Activated B cell treated with CpG ODN at 0.5 μM for 24 hours (primary cell): Measurements from ENCODE around the gene UBE2H. TPM values are rescaled to one million over a fixed set of nuclear protein-coding genes. Genes with fewer than 3 reads are reported as not detected.

Source experiments
- ATAC-seq: fragments of 200-7000 bp; cut with Tn5 transposase; one replicate; pipeline ENCODE4 v1.10.0; 2021; ENCODE audit warnings: low read depth, mild to moderate bottlenecking, moderate library complexity
- CTCF ChIA-PET: fragments of 350-600 bp; sonication (Branson Sonifier 250); formaldehyde crosslinking; loops from one replicate; lab custom pipeline; 2021; ENCODE audit warnings: antibody characterized with exemption; lab: Charles Lee
- POLR2A ChIA-PET: fragments of 350-600 bp; sonication (Branson Sonifier 250); formaldehyde crosslinking; loops from one replicate; lab custom pipeline; 2021; ENCODE audit warnings: antibody characterized with exemption; lab: Charles Lee
- DNase-seq: peaks from one replicate; pipeline ENCODE4 v3.0.0; 2022
- H3K27ac Mint-ChIP-seq: one replicate; pipeline ENCODE4 v1.8.0; 2020; ENCODE audit warnings: mixed read lengths
- H3K27me3 Mint-ChIP-seq: one replicate; pipeline ENCODE4 v1.8.0; 2021; ENCODE audit warnings: mixed read lengths
- H3K36me3 Mint-ChIP-seq: one replicate; pipeline ENCODE4 v1.8.0; 2021; ENCODE audit warnings: low read depth, mixed read lengths
- H3K4me1 Mint-ChIP-seq: one replicate; pipeline ENCODE4 v1.8.0; 2021; ENCODE audit warnings: mixed read lengths
- H3K4me3 Mint-ChIP-seq: one replicate; pipeline ENCODE4 v1.8.0; 2020; ENCODE audit warnings: mild to moderate bottlenecking, mixed read lengths
- H3K9me3 Mint-ChIP-seq: one replicate; pipeline ENCODE4 v1.8.0; 2020; ENCODE audit warnings: mixed read lengths
- intact Hi-C: fragments of 100-400 bp; cut with micrococcal nuclease; formaldehyde crosslinking; loops from one replicate; pipeline ENCODE4 v1.15.1; 2024
- total RNA-seq: library from RNA; stranded (reverse); gene quantifications from 2 replicates; pipeline ENCODE4 v1.2.3, GENCODE V29; 2022
- TF ChIP-seq, protein P1 (sequence below): fragments of 200-600 bp; IDR thresholded peaks from one replicate; pipeline ENCODE4 v1.8.0; 2022; ENCODE audit warnings: antibody characterized with exemption, mild to moderate bottlenecking

Gene UBE2H
- total RNA-seq, 1 donor from 2014 or later, result 32.6 TPM

DNA sequence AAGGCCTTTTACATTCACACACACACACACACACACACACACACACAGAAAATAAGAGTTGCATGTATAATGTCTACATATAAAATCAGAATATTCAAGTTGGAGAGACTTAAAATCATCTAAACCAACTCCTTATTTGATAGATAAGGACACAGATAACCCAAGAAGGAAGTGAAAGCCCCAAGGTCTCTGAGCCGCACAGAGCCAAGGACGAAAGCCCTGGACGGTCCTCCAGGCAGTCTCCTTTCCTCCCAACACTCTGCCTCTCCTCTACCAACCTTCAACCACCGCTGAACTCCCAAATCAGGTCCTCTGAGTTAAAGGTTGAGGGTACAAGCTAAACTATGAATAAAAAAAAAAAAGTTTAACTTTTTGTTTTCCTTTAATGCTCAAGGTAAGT lies 28.2 kb downstream of the UBE2H start:
- Mint-ChIP-seq H3K27ac (no peak overlapping the region), H3K9me3 (no peaks in the 10 kb centered on the region), H3K27me3 (no peaks in the 10 kb centered on the region), H3K36me3 (peaks cover 34% of the 10 kb centered on the region), H3K4me1 (peaks cover 40% of the 10 kb centered on the region), H3K4me3 (no peak overlapping the region)
- DNase-seq (no peak), ATAC-seq (peak; percentile 60)
- intact Hi-C loops, result loop anchor here (2.0 kb wide), 1 partner anchor 20 kb away; no protein-coding TSS in a partner anchor
- ChIA-PET POLR2A (no interaction called here), CTCF (no interaction called here)
- TF ChIP-seq, protein P1, sequence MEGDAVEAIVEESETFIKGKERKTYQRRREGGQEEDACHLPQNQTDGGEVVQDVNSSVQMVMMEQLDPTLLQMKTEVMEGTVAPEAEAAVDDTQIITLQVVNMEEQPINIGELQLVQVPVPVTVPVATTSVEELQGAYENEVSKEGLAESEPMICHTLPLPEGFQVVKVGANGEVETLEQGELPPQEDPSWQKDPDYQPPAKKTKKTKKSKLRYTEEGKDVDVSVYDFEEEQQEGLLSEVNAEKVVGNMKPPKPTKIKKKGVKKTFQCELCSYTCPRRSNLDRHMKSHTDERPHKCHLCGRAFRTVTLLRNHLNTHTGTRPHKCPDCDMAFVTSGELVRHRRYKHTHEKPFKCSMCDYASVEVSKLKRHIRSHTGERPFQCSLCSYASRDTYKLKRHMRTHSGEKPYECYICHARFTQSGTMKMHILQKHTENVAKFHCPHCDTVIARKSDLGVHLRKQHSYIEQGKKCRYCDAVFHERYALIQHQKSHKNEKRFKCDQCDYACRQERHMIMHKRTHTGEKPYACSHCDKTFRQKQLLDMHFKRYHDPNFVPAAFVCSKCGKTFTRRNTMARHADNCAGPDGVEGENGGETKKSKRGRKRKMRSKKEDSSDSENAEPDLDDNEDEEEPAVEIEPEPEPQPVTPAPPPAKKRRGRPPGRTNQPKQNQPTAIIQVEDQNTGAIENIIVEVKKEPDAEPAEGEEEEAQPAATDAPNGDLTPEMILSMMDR, result no peak

DNA sequence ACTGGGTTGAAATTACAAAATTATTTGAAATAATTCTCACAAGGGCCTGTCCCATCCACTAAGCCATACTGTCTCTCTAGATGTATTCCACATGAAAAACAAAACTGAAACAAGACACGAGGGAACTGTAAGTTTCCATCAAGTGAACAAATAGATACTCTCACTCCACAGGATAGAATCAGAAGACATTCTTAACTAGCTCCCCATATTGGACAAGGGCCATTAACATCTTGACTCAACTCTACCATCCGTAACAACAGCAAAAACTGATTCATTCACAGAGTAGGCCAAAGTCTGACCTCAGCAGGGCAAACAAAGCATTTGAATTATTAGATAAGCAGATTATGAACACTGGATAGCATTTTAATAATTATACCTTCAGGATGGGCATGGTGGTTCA lies 29.1 kb downstream of the UBE2H start:
- peak; percentile 31 for ATAC-seq
- Mint-ChIP-seq H3K9me3 (no peaks in the 10 kb centered on the region), H3K4me3 (no peak overlapping the region), H3K4me1 (peaks cover 45% of the 10 kb centered on the region), H3K27ac (peak overlapping the region; percentile 46), H3K36me3 (peaks cover 32% of the 10 kb centered on the region), H3K27me3 (no peaks in the 10 kb centered on the region)
- TF ChIP-seq, protein P1, result no peak
- intact Hi-C loops, result loop anchor here (2.0 kb wide), 1 partner anchor 19 kb away; no protein-coding TSS in a partner anchor
- CTCF ChIA-PET, result interaction anchor here (0.9 kb wide), 1 partner anchor 25 kb away, joined by 3 read pairs; no protein-coding TSS in a partner anchor
- POLR2A ChIA-PET, result no interaction called here
- DNase-seq, result no peak

DNA sequence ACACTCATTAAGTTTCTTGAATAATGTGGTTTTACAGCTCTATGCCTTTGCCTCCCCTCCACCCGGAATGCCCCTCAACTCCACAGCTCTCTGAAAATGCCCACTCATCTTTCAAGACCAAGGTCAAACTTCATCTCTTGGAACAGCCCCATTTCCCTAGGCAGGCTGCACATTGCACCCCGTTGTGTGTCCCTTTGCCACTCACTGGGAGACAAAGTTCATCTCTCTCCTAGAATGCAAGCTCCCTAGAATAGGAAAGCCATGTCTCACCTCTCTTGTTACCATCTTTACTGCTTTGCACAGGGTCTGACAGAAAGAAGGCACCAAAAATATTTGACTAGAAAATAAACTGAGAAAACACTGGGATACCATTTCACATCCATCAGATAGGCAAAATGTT lies 33.3 kb downstream of the UBE2H start:
- intact Hi-C loops, result no loop called here
- H3K9me3 Mint-ChIP-seq, result no peaks in the 10 kb centered on the region
- CTCF ChIA-PET, result no interaction called here
- DNase-seq (no peak), ATAC-seq (no peak)
- no peaks in the 10 kb centered on the region for H3K27me3 Mint-ChIP-seq
- TF ChIP-seq, protein P1, result no peak
- no peak overlapping the region for H3K27ac Mint-ChIP-seq
- POLR2A ChIA-PET, result no interaction called here
- peaks cover 35% of the 10 kb centered on the region for H3K36me3 Mint-ChIP-seq
- no peak overlapping the region for H3K4me3 Mint-ChIP-seq
- peaks cover 56% of the 10 kb centered on the region for H3K4me1 Mint-ChIP-seq

DNA sequence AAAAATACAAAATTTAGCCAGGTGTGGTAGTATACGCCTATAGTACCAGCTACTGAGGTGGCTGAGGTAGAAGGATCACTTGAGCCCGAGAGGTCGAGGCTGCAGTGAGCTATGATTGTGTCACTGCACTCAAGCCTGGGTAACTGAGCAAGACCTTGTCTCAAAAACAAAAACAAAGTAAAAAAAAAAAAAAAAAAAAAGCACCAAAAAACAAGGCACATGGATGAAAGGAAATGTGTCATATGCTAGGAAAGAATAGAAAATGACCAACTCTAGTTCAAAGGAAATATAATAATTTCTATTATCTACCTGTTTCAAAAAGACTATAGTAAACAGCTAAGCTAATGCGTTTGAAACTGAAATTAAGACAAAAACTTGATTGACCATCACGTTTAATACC lies 33.8 kb downstream of the UBE2H start:
- no peaks in the 10 kb centered on the region for H3K27me3 Mint-ChIP-seq
- DNase-seq (no peak), ATAC-seq (no peak)
- CTCF ChIA-PET, result no interaction called here
- POLR2A ChIA-PET, result interaction anchor here (0.7 kb wide), 1 partner anchor 15 kb away, joined by 3 read pairs; no protein-coding TSS in a partner anchor
- H3K9me3 Mint-ChIP-seq, result no peaks in the 10 kb centered on the region
- no peak overlapping the region for H3K27ac Mint-ChIP-seq
- intact Hi-C loops, result no loop called here
- TF ChIP-seq, protein P1, result no peak
- H3K4me3 Mint-ChIP-seq, result no peak overlapping the region
- peaks cover 52% of the 10 kb centered on the region for H3K4me1 Mint-ChIP-seq
- H3K36me3 Mint-ChIP-seq, result peaks cover 35% of the 10 kb centered on the region

DNA sequence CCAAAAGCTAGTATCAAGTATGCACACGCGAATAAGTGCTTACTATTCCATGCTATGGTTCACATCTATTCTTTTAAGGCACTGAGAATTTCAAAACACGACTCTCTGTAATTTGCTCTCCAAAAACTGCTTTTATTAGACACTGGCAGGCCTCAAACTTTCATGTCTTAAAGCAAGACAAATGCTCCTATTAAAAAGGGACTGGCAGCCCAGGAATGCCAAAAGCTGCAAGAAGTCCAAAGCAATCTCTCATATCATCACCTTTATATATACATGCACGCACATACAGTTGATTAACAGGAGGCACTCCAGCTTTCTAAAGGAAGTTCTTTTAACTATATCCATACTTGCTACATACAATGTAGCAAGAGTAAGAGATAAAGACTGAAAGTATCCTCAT lies 34.8 kb downstream of the UBE2H start:
- H3K27ac Mint-ChIP-seq, result no peak overlapping the region
- peaks cover 39% of the 10 kb centered on the region for H3K36me3 Mint-ChIP-seq
- H3K4me1 Mint-ChIP-seq, result peaks cover 46% of the 10 kb centered on the region
- no peak for ATAC-seq
- no peak for DNase-seq
- TF ChIP-seq, protein P1, result no peak
- H3K27me3 Mint-ChIP-seq, result no peaks in the 10 kb centered on the region
- POLR2A ChIA-PET, result interaction anchor here (0.7 kb wide), 1 partner anchor 14 kb away, joined by 3 read pairs; no protein-coding TSS in a partner anchor
- H3K9me3 Mint-ChIP-seq, result no peaks in the 10 kb centered on the region
- H3K4me3 Mint-ChIP-seq, result no peak overlapping the region
- intact Hi-C loops, result no loop called here
- CTCF ChIA-PET, result no interaction called here
